WTC11 (cell line): Measurements from ENCODE around the gene ADSL. TPM values are rescaled to one million over a fixed set of nuclear protein-coding genes. Genes with fewer than 3 reads are reported as not detected.
A peak's percentile ranks its signal among the peaks of the same experiment; 100 is the strongest.

Experiments used
- ATAC-seq: fragments of 200-7000 bp; cut with Tn5 transposase; 2 replicates; pipeline ENCODE4 v1.10.0; 2021; ENCODE audit warnings: mild to moderate bottlenecking, moderate library complexity
- CTCF ChIA-PET: fragments of 300-600 bp; sonication (Branson Sonifier 250); formaldehyde crosslinking; loops from one replicate; lab custom pipeline; 2021; ENCODE audit warnings: antibody characterized with exemption; lab: Charles Lee
- POLR2A ChIA-PET: fragments of 350-600 bp; sonication (Branson Sonifier 250); formaldehyde crosslinking; loops from one replicate; lab custom pipeline; 2021; ENCODE audit warnings: antibody characterized with exemption; lab: Charles Lee
- DNase-seq: peaks from one replicate; pipeline ENCODE4 v3.0.0; 2021; ENCODE audit warnings: low spot score
- H3K27ac Mint-ChIP-seq: 2 replicates; pipeline ENCODE4 v1.8.0; 2021; ENCODE audit warnings: mixed read lengths
- H3K27me3 Mint-ChIP-seq: 2 replicates; pipeline ENCODE4 v1.8.0; 2021; ENCODE audit warnings: low read depth, mild to moderate bottlenecking, moderate library complexity, mixed read lengths
- H3K36me3 Mint-ChIP-seq: 2 replicates; pipeline ENCODE4 v1.8.0; 2021; ENCODE audit warnings: mixed read lengths
- H3K4me1 Mint-ChIP-seq: 2 replicates; pipeline ENCODE4 v1.8.0; 2022; ENCODE audit warnings: mixed read lengths
- H3K4me3 Mint-ChIP-seq: 2 replicates; pipeline ENCODE4 v1.8.0; 2021; ENCODE audit warnings: mild to moderate bottlenecking, moderate library complexity, mixed read lengths
- H3K9me3 Mint-ChIP-seq: 2 replicates; pipeline ENCODE4 v1.8.0; 2021; ENCODE audit warnings: mixed read lengths
- AR ChIP-seq: fragments of 250-450 bp; sonication (Bioruptor Pico); IDR thresholded peaks from 2 replicates; pipeline ENCODE4 v1.9.0; 2021; ENCODE audit warnings: mild to moderate bottlenecking
- CREB1 ChIP-seq: sonication (generic); formaldehyde crosslinking; IDR thresholded peaks from 2 replicates; pipeline ENCODE4 v1.8.0; 2023; ENCODE audit warnings: mild to moderate bottlenecking, missing genetic modification reagents
- ELF4 ChIP-seq: sonication (generic); formaldehyde crosslinking; IDR thresholded peaks from 2 replicates; pipeline ENCODE4 v1.8.1; 2022; ENCODE audit warnings: low read depth, mild to moderate bottlenecking, moderate library complexity, missing genetic modification reagents
- FOXP1 ChIP-seq: sonication (generic); formaldehyde crosslinking; IDR thresholded peaks from 2 replicates; pipeline ENCODE4 v1.8.0; 2022; ENCODE audit warnings: missing genetic modification reagents, mild to moderate bottlenecking, moderate library complexity, borderline replicate concordance
- GABPB1 ChIP-seq: sonication (generic); formaldehyde crosslinking; IDR thresholded peaks from 2 replicates; pipeline ENCODE4 v1.8.1; 2023; ENCODE audit warnings: mild to moderate bottlenecking, missing genetic modification reagents
- IRF2 ChIP-seq: sonication (generic); formaldehyde crosslinking; IDR thresholded peaks from 2 replicates; pipeline ENCODE4 v1.8.0; 2022; ENCODE audit warnings: low read depth, missing genetic modification reagents, borderline replicate concordance
- JAZF1 ChIP-seq: fragments of 250-450 bp; sonication (Bioruptor Pico); IDR thresholded peaks from 2 replicates; pipeline ENCODE4 v1.9.0; 2021; ENCODE audit warnings: moderate library complexity, mild to moderate bottlenecking, inconsistent platforms
- MXD4 ChIP-seq: fragments of 250-450 bp; sonication (Bioruptor Pico); IDR thresholded peaks from 2 replicates; pipeline ENCODE4 v1.8.0; 2021; ENCODE audit warnings: mild to moderate bottlenecking, moderate library complexity, borderline replicate concordance
- MYBL2 ChIP-seq: sonication (generic); formaldehyde crosslinking; IDR thresholded peaks from 2 replicates; pipeline ENCODE4 v1.8.1; 2023; ENCODE audit warnings: mild to moderate bottlenecking, moderate library complexity, missing genetic modification reagents
- PREB ChIP-seq: sonication (generic); formaldehyde crosslinking; IDR thresholded peaks from 2 replicates; pipeline ENCODE4 v1.8.1; 2022; ENCODE audit warnings: mild to moderate bottlenecking, missing genetic modification reagents, moderate library complexity, borderline replicate concordance
- SMAD4 ChIP-seq: sonication (generic); formaldehyde crosslinking; IDR thresholded peaks from 2 replicates; pipeline ENCODE4 v1.8.0; 2022; ENCODE audit warnings: mild to moderate bottlenecking, missing genetic modification reagents
- SOX15 ChIP-seq: fragments of 250-450 bp; sonication (Bioruptor Pico); IDR thresholded peaks from 2 replicates; pipeline ENCODE4 v1.9.0; 2021; ENCODE audit warnings: mild to moderate bottlenecking
- SP1 ChIP-seq: sonication (generic); formaldehyde crosslinking; conservative IDR thresholded peaks from 2 replicates; pipeline ENCODE4 v1.8.1; 2022; ENCODE audit warnings: missing genetic modification reagents
- USF2 ChIP-seq: sonication (generic); formaldehyde crosslinking; IDR thresholded peaks from 2 replicates; pipeline ENCODE4 v1.8.1; 2023; ENCODE audit warnings: mild to moderate bottlenecking, missing genetic modification reagents, moderate library complexity
- ZBTB43 ChIP-seq: sonication (generic); formaldehyde crosslinking; IDR thresholded peaks from 2 replicates; pipeline ENCODE4 v1.8.1; 2023; ENCODE audit warnings: mild to moderate bottlenecking, missing genetic modification reagents
- ZMAT4 ChIP-seq: fragments of 250-450 bp; sonication (Bioruptor Pico); IDR thresholded peaks from 2 replicates; pipeline ENCODE4 v1.9.0; 2021; ENCODE audit warnings: mild to moderate bottlenecking
- ZNF219 ChIP-seq: sonication (generic); formaldehyde crosslinking; IDR thresholded peaks from 2 replicates; pipeline ENCODE4 v1.8.0; 2023; ENCODE audit warnings: missing genetic modification reagents, mild to moderate bottlenecking, borderline replicate concordance
- ZNF263 ChIP-seq: sonication (generic); formaldehyde crosslinking; IDR thresholded peaks from 2 replicates; pipeline ENCODE4 v1.8.1; 2022; ENCODE audit warnings: low read depth, mild to moderate bottlenecking, moderate library complexity, missing genetic modification reagents
- ZNF281 ChIP-seq: sonication (generic); formaldehyde crosslinking; IDR thresholded peaks from 2 replicates; pipeline ENCODE4 v1.8.0; 2023; ENCODE audit warnings: mild to moderate bottlenecking, missing genetic modification reagents
- ZNF416 ChIP-seq: fragments of 250-450 bp; sonication (Bioruptor Pico); IDR thresholded peaks from 2 replicates; pipeline ENCODE4 v1.9.0; 2021; ENCODE audit warnings: mild to moderate bottlenecking, inconsistent platforms
- ZNF423 ChIP-seq: fragments of 250-450 bp; sonication (Bioruptor Pico); IDR thresholded peaks from 2 replicates; pipeline ENCODE4 v2.1.2; 2022; ENCODE audit warnings: mild to moderate bottlenecking, moderate library complexity
- ZNF425 ChIP-seq: fragments of 250-450 bp; sonication (Bioruptor Pico); conservative IDR thresholded peaks from 2 replicates; pipeline ENCODE4 v1.9.0; 2021; ENCODE audit warnings: mild to moderate bottlenecking
- ZNF671 ChIP-seq: fragments of 250-450 bp; sonication (Bioruptor Pico); IDR thresholded peaks from 2 replicates; pipeline ENCODE4 v1.8.0; 2021; ENCODE audit warnings: mild to moderate bottlenecking
- total RNA-seq: library from RNA; stranded (reverse); gene quantifications from 3 replicates; pipeline ENCODE4 v1.2.3, GENCODE V29; 2021

ADSL gene
- total RNA-seq, 1 experiment from 2014 or later: 154 TPM

- TF ChIP-seq AR (CRISPR knock-in tag) (no peak), ZNF263 (no peak), USF2 (CRISPR knock-in tag) (no peak), FOXP1 (CRISPR knock-in tag) (no peak), ZNF425 (no peak), ELF4 (CRISPR knock-in tag) (no peak), PREB (CRISPR knock-in tag) (no peak), ZNF281 (CRISPR knock-in tag) (no peak), SMAD4 (CRISPR knock-in tag) (no peak), JAZF1 (no peak), MXD4 (CRISPR knock-in tag) (no peak), ZBTB43 (CRISPR knock-in tag) (no peak), ZMAT4 (CRISPR knock-in tag) (no peak), SOX15 (no peak)
Measured at GRCh38 chr22:40395607-40396006, 49.3 kb downstream of the ADSL start (continued).

GRCh38 chr22:40396882-40397281, 50.6 kb downstream of the ADSL start:
- ChIA-PET CTCF (interaction anchor here (0.6 to 1.6 kb wide), 8 partner anchors 9 to 363 kb away, joined by 3 to 7 read pairs (median 3); no protein-coding TSS in a partner anchor), POLR2A (interaction anchor here (1.0 kb wide), 1 partner anchor 23 kb away, joined by 4 read pairs; no protein-coding TSS in a partner anchor)
- peaks cover 4% of the 10 kb centered on the region; the same call in 1 of the 2 replicates for H3K36me3 Mint-ChIP-seq
- peaks cover 15% of the 10 kb centered on the region for H3K4me1 Mint-ChIP-seq
- no peaks in the 10 kb centered on the region for H3K27me3 Mint-ChIP-seq
- no peaks in the 10 kb centered on the region for H3K9me3 Mint-ChIP-seq
- H3K4me3 Mint-ChIP-seq: no peak overlapping the region
- peak overlapping the region; percentile 79 for H3K27ac Mint-ChIP-seq
- peak; percentile 72 for ATAC-seq
- peak; percentile 36 for DNase-seq
- TF ChIP-seq GABPB1 (no peak), IRF2 (no peak), CREB1 (CRISPR knock-in tag) (no peak), JAZF1 (no peak), ZNF219 (CRISPR knock-in tag) (no peak), ZNF263 (no peak), ZNF423 (CRISPR knock-in tag) (no peak), ZNF416 (no peak), ZNF281 (CRISPR knock-in tag) (no peak), MYBL2 (CRISPR knock-in tag) (no peak), ZNF671 (CRISPR knock-in tag) (no peak), SP1 (CRISPR knock-in tag) (no peak)
